ENCODE results near the gene HTRA1. TPM values are rescaled to one million over a fixed set of nuclear protein-coding genes. Genes with fewer than 3 reads are reported as not detected.

HTRA1 gene
- total RNA-seq, 1 donor from 2014 or later, result 94.2 TPM

- no peak for DNase-seq (ENCODE audit: low read depth, low spot score)
Measured at GRCh38 chr10:122473116-122473515, 11.8 kb downstream of the HTRA1 start.

- peak; percentile 89 for DNase-seq (ENCODE audit: low read depth, low spot score)
Measured at GRCh38 chr10:122474131-122474818, 12.9 kb downstream of the HTRA1 start.

DNA sequence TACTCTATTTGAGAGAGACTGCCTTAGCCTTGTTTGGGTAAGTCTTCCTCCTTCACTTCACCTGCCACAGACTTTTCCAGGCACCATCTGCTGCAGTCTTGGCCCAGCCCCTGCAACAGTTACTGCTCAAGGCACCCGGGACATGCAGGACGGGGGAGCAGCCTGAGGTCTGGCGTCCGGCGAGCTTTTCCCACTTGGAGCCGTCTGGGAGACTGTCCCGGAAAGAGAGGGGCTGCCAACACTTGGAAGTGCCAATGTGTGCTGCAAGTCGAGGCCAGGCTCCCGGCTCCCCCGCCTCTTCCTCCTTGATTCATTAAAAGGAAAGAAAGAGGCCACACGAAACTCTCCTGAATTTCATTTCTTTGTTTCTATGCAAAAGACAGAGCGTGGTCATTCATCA lies 13.7 kb downstream of the HTRA1 start:
- no peak for DNase-seq (ENCODE audit: low read depth, low spot score)

- no peak for DNase-seq (ENCODE audit: low read depth, low spot score)
Measured at GRCh38 chr10:122475591-122476332, 14.4 kb downstream of the HTRA1 start.

- DNase-seq (ENCODE audit: low read depth, low spot score), result no peak
Measured at GRCh38 chr10:122476333-122476695, 15.0 kb downstream of the HTRA1 start.

DNA sequence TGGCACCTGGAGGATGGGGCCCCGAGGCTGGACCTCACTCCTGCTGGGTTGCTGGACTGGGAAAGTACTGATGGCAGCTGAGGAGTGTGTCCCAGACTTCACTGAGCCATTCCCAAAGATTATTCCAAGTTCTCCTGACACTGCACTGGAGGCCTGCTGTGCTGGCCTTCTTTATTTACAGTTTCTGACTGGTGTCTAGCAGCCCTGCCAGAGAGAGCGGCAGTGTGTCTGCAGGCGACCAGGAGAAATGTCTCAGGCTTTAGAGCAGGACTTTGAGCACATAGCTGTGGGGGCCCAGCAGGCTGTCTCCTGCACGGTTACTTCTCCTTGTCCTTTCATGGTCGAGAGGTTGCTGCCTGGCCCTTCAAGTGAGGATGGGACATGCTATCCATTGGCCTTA lies 16.1 kb downstream of the HTRA1 start:
- no peak for DNase-seq (ENCODE audit: low read depth, low spot score)

GRCh38 chr10:122478971-122479370 lies 17.6 kb downstream of the HTRA1 start:
- DNase-seq (ENCODE audit: low read depth, low spot score), result no peak

- DNase-seq (ENCODE audit: low read depth, low spot score), result no peak
Measured at GRCh38 chr10:122480146-122480833, 18.9 kb downstream of the HTRA1 start.

GRCh38 chr10:122481296-122482056 lies 20.1 kb downstream of the HTRA1 start:
- DNase-seq (ENCODE audit: low read depth, low spot score), result no peak

- no peak for DNase-seq (ENCODE audit: low read depth, low spot score)
Measured at GRCh38 chr10:122484276-122485060, 23.1 kb downstream of the HTRA1 start.

- no peak for DNase-seq (ENCODE audit: low read depth, low spot score)
Measured at GRCh38 chr10:122485670-122486069, 24.3 kb downstream of the HTRA1 start.

DNA sequence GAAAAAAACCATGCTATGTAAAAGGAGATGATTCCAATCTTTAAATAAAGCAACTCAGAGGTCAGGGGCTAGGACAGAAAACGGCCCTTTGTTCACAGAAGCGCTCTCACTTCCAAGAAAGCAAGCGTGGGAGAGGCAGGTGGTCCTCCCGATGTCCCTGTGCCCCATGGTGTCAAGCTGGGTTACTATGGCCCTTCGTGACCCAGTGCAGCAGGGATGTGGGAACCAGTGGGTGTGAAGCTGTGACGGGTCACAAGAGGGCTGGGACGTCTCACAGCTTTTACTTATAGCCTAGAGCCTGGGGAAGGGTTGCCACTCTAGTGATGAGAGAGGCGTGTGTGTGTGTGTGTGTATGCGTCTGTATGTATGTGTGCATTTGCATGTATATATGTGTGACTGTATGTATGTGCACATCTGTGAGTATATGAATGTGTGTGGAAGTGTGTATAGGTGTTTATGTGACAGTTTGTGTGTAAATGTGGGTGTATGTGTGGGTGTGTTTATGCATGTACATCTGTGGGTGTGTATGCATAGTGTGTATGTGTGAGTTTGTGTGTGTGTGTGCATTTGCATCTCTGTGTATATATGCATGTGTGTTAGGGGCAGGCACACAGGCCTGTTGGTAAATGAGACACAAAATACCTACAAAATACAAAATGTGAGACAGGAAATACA lies 25.2 kb downstream of the HTRA1 start:
- no peak for DNase-seq (ENCODE audit: low read depth, low spot score)

DNA sequence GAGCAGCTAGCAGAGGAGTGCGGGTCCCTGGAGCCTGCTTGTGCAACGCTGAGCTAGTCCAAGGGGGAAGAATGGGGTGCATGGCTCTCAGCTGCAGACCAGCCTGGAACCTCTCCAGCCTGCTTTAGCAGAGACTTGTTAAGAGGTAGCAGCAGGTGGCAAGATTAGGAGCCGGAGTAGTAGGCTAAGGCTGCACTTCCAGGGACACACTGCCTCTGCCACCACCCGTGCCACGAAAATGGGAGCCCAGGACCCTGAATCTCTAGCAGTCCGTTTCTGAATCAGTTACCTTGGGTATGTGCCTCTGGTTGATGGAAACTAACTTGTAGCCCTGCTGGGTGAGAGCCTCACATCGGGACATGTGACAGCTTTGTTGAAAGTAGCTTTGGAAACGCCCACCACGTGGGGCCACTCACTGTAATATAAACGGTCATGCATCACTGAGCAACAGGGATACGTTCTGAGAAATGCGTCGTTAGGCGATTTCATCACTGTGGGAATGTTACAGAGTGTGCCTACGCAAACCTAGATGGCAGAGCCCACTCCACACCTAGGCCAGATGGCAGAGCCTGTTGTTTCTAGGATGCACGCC lies 25.9 kb downstream of the HTRA1 start:
- DNase-seq (ENCODE audit: low read depth, low spot score), result no peak

- no peak for DNase-seq (ENCODE audit: low read depth, low spot score)
Measured at GRCh38 chr10:122490268-122490667, 28.9 kb downstream of the HTRA1 start.

DNA sequence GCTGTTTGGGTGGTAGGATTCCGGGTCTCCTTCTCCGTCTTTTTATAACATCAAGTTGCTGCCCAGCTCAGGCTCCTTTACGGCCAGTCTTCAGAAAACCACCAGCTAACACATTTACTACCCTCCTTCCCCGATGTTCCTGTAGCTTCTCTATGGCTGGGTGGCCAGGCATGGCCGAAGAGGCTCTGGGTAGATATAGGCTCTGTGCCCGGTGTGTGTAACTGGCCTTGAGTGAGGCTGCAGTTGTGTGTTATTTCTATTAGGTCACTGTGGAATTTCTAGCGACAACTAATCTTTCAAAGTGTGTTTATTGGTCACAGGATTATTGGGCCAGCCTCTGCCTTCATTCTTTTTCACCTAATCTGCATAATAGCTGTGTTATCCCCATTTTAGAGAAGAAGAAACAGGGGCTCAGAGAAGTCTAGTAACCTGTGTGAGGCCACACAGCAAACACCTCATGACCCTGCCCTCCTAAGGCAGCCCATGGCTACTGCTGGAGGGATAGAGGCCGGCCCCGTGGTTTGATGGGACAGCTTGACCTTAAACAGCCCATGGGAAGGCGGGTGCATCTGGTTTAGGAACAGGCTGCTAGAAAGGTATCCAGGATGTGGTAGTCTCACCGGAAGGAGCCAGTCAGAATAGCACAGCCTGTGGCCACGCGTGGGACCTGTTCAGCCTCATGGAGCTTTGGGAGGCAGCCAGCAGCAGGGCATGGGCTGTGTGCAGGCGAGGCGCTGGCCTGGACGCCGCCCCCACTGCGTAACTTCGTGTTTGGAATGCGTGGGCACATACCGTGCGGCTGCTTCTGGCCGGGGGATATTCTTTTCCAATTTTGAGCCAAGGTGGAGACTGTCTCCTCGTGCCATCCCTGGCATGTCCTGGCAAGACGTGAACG lies 29.7 kb downstream of the HTRA1 start:
- no peak for DNase-seq (ENCODE audit: low read depth, low spot score)

GRCh38 chr10:122492006-122492405 lies 30.7 kb downstream of the HTRA1 start:
- DNase-seq (ENCODE audit: low read depth, low spot score), result no peak

DNA sequence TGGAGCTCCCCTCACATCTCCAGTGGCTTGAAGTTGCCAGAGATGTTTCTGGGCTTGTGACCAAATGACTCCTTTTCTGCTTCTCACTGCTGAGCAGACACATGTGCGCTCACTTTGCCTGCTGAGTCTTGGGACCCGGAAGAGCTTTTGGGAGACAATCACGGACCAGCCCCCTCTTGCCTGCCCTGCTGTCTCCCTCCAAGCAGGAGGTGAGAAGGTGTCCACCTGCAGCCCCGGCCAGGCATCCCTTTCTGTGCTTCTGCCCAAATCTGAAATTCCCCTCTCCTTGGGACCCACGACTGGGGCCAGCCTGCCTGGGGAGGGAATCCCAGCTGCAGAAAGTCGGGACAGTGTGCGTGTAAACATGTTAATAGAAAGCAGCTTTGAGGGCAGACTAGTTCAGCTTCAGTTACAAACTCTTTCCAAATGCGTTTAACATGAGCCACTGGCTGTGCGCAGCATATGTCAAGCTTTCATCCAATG lies 31.7 kb downstream of the HTRA1 start:
- no peak for DNase-seq (ENCODE audit: low read depth, low spot score)

GRCh38 chr10:122493761-122494160 lies 32.4 kb downstream of the HTRA1 start:
- no peak for DNase-seq (ENCODE audit: low read depth, low spot score)
